ENCODE measurements around the gene EVPL. TPM values are rescaled to one million over a fixed set of nuclear protein-coding genes. Genes with fewer than 3 reads are reported as not detected.

EVPL gene
- total and polyA plus RNA-seq, 2 of the 13 experiments (the other 11 are each of a cell fraction or from before 2014, with no cell fraction given), result 2.1 to 8.2 TPM

GRCh38 chr17:75959051-75959838 is 67.9 kb downstream of the EVPL start (continued):
- TF ChIP-seq ZNF362 (CRISPR knock-in tag; IDR thresholded peaks at IDR 0.05; ENCODE audit: borderline replicate concordance) (peak; percentile 36; the same call in 1 of the 2 replicates), PAX8 (CRISPR knock-in tag; IDR thresholded peaks at IDR 0.05; ENCODE audit: borderline replicate concordance) (no peak), FUBP1 (CRISPR knock-in tag; IDR thresholded peaks at IDR 0.05; ENCODE audit: borderline replicate concordance) (no peak), ARID3A (IDR thresholded peaks at IDR 0.05; ENCODE audit: low read depth, low read length) (peak; percentile 34; the same call in 1 of the 2 replicates), BCL6 (CRISPR knock-in tag; IDR thresholded peaks at IDR 0.05) (no peak), AFF4 (CRISPR knock-in tag; IDR thresholded peaks at IDR 0.05) (no peak), ZMYM3 (CRISPR knock-in tag; IDR thresholded peaks at IDR 0.05) (no peak), IKZF4 (CRISPR knock-in tag; IDR thresholded peaks at IDR 0.05; ENCODE audit: borderline replicate concordance, low read depth, not compliant biosample characterization) (no peak), FOXK1 (CRISPR knock-in tag; IDR thresholded peaks at IDR 0.05; ENCODE audit: borderline replicate concordance, low read depth) (no peak), ZNF577 (CRISPR knock-in tag; IDR thresholded peaks at IDR 0.05; ENCODE audit: borderline replicate concordance, low read depth) (no peak), UBTF (CRISPR knock-in tag; IDR thresholded peaks at IDR 0.05) (no peak), ZBTB38 (CRISPR knock-in tag; IDR thresholded peaks at IDR 0.05) (no peak), PHF21A (CRISPR knock-in tag; IDR thresholded peaks at IDR 0.05) (no peak; the same call in 1 of the 2 replicates), ZNF598 (CRISPR knock-in tag; IDR thresholded peaks at IDR 0.05; ENCODE audit: borderline replicate concordance) (no peak), MXD1 (CRISPR knock-in tag; IDR thresholded peaks at IDR 0.05) (no peak)

All from HepG2 (cell line).